PC-9 (cell line): ENCODE data around the gene PGBD5. TPM values are rescaled to one million over a fixed set of nuclear protein-coding genes. Genes with fewer than 3 reads are reported as not detected.

Source experiments
- BruUV-seq: library from RNA; stranded (reverse); fragments of 400-500 nt; replicated peaks from 2 replicates; lab custom pipeline; 2021; lab: Mats Ljungman, UMichigan
- CTCF ChIA-PET: fragments of 300-600 bp; sonication (Branson Sonifier 250); formaldehyde crosslinking; loops from one replicate; lab custom pipeline; 2022; ENCODE audit warnings: antibody characterized with exemption; lab: Charles Lee
- POLR2A ChIA-PET: fragments of 300-600 bp; sonication (Branson Sonifier 250); formaldehyde crosslinking; loops from one replicate; lab custom pipeline; 2022; ENCODE audit warnings: antibody characterized with exemption; ENCODE audit not compliant: unreplicated experiment; lab: Charles Lee
- DNase-seq, 2 experiments: peaks; one replicate each; pipeline versions ENCODE4 v3.0.0 to v3.0.0-alpha.2; 2015 to 2022; ENCODE audit warnings: mixed read lengths in 1 of 2
- H2AFZ ChIP-seq: fragments of 200-600 bp; sonication (generic); 2 replicates; pipeline ENCODE4 v1.8.1; 2017; ENCODE audit warnings: antibody characterized with exemption
- H3F3A ChIP-seq: fragments of 200-600 bp; sonication (generic); 2 replicates; pipeline ENCODE4 v1.8.1; 2017; ENCODE audit warnings: antibody characterized with exemption, mild to moderate bottlenecking, low read depth; ENCODE audit not compliant: insufficient read depth
- H3K27ac ChIP-seq: fragments of 200-600 bp; sonication (generic); 2 replicates; pipeline ENCODE4 v1.6.1; 2016; ENCODE audit warnings: mixed run types
- H3K27me3 ChIP-seq: fragments of 200-600 bp; sonication (generic); 2 replicates; pipeline ENCODE4 v1.6.1; 2016; ENCODE audit warnings: low read depth, mixed run types; ENCODE audit not compliant: insufficient read depth
- H3K36me3 ChIP-seq: fragments of 200-600 bp; sonication (generic); 2 replicates; pipeline ENCODE4 v1.6.1; 2016; ENCODE audit warnings: low read depth, mixed run types
- H3K4me1 ChIP-seq: fragments of 200-600 bp; sonication (generic); replicated peaks from 2 replicates; pipeline ENCODE4 v1.6.1; 2016; ENCODE audit warnings: mixed run types; ENCODE audit not compliant: insufficient read depth
- H3K4me2 ChIP-seq: fragments of 200-600 bp; sonication (generic); 2 replicates; pipeline ENCODE4 v1.6.1; 2017; ENCODE audit warnings: mixed run types
- H3K4me3 ChIP-seq: fragments of 200-600 bp; sonication (generic); 2 replicates; pipeline ENCODE4 v1.6.1; 2016; ENCODE audit warnings: mixed run types
- H3K79me2 ChIP-seq: fragments of 200-600 bp; sonication (generic); 2 replicates; pipeline ENCODE4 v1.6.1; 2017; ENCODE audit warnings: low read depth, mixed run types
- H3K9me2 ChIP-seq: fragments of 200-600 bp; sonication (generic); 2 replicates; pipeline ENCODE4 v1.8.1; 2017; ENCODE audit warnings: mild to moderate bottlenecking; ENCODE audit not compliant: insufficient read depth
- H3K9me3 ChIP-seq: fragments of 200-600 bp; sonication (generic); 2 replicates; pipeline ENCODE4 v1.8.1; 2016; ENCODE audit warnings: low read depth; ENCODE audit not compliant: insufficient read depth
- H4K20me1 ChIP-seq: fragments of 200-600 bp; sonication (generic); 2 replicates; pipeline ENCODE4 v1.8.1; 2017; ENCODE audit not compliant: insufficient read depth
- EZH2 ChIP-seq: fragments of 200-600 bp; sonication (generic); IDR thresholded peaks from 2 replicates; pipeline ENCODE4 v1.8.0; 2017; ENCODE audit warnings: antibody characterized with exemption, low read depth
- intact Hi-C: fragments of 100-400 bp; cut with micrococcal nuclease; formaldehyde crosslinking; loops from one replicate; pipeline ENCODE4 v1.10.0; 2022; ENCODE audit not compliant: unreplicated experiment
- total RNA-seq: library from RNA; stranded (reverse); gene quantifications from 2 replicates; pipeline ENCODE4 v1.2.3, GENCODE V29; 2021
- TF ChIP-seq, protein P1 (sequence below): fragments of 200-600 bp; sonication (generic); conservative IDR thresholded peaks from 2 replicates; pipeline ENCODE4 v1.6.1; 2017; ENCODE audit warnings: mixed run types, antibody characterized with exemption, mild to moderate bottlenecking, moderate library complexity

PGBD5 gene
- total RNA-seq, 1 experiment from 2014 or later, result not detected

DNA sequence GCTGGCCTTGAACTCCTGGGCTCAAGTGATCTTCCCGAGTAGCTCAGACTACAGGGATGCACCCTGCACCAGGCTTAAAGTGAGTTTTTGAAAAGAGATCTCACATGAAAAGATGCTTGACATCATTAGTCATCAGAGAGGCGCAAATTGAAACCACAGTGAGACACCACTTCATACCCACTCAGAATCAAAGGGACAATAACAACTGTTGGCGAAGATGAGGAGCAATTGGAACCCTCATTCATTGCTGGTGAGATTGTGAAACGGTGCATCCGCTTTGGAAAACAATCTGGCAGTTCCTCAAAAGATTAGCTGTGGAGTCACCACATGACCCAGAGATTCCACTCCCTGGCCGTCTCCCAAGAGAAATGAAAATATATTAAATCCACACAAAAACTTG, 122.3 kb downstream of the PGBD5 start:
- Histone ChIP-seq H3F3A (peaks cover 11% of the 10 kb centered on the region; the same call in 1 of the 2 replicates), H2AFZ (no peak overlapping the region), H3K9me2 (no peaks in the 10 kb centered on the region), H4K20me1 (no peaks in the 10 kb centered on the region), H3K4me3 (no peak overlapping the region), H3K36me3 (no peaks in the 10 kb centered on the region), H3K9me3 (no peaks in the 10 kb centered on the region), H3K79me2 (no peaks in the 10 kb centered on the region), H3K27me3 (no peaks in the 10 kb centered on the region), H3K27ac (no peak overlapping the region), H3K4me1 (peaks cover 20% of the 10 kb centered on the region), H3K4me2 (no peak overlapping the region)
- POLR2A ChIA-PET, result no interaction called here
- DNase-seq, result no peak
- BruUV-seq, result no TSS peak
- CTCF ChIA-PET, result no interaction called here
- no peak for TF ChIP-seq EZH2
- TF ChIP-seq, protein P1, sequence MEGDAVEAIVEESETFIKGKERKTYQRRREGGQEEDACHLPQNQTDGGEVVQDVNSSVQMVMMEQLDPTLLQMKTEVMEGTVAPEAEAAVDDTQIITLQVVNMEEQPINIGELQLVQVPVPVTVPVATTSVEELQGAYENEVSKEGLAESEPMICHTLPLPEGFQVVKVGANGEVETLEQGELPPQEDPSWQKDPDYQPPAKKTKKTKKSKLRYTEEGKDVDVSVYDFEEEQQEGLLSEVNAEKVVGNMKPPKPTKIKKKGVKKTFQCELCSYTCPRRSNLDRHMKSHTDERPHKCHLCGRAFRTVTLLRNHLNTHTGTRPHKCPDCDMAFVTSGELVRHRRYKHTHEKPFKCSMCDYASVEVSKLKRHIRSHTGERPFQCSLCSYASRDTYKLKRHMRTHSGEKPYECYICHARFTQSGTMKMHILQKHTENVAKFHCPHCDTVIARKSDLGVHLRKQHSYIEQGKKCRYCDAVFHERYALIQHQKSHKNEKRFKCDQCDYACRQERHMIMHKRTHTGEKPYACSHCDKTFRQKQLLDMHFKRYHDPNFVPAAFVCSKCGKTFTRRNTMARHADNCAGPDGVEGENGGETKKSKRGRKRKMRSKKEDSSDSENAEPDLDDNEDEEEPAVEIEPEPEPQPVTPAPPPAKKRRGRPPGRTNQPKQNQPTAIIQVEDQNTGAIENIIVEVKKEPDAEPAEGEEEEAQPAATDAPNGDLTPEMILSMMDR, result no peak
- intact Hi-C loops, result no loop called here

DNA sequence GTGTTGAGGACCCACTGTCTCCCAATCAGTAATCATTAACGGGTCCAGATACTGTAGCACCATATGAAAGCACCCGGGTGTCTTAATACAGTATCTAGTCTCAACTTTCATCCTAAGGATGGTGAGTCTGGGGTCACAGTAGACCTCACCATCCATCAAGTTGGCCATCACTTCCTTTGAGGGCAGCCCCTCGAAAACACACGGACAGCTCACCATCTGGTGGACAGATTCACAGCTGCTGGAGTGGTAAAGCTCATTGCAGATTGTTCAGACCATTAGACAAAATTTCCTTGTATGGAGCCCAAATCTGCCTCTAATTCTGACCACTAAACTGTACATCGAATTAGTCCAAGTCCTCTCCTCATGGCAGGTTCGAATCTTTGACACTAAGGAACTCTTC, 123.1 kb downstream of the PGBD5 start:
- H3K4me1 ChIP-seq, result peaks cover 15% of the 10 kb centered on the region
- no peaks in the 10 kb centered on the region for H4K20me1 ChIP-seq
- no TSS peak for BruUV-seq
- POLR2A ChIA-PET, result no interaction called here
- H3K27ac ChIP-seq, result no peak overlapping the region
- no peaks in the 10 kb centered on the region for H3K27me3 ChIP-seq
- no peaks in the 10 kb centered on the region for H3K9me3 ChIP-seq
- peaks cover 11% of the 10 kb centered on the region; the same call in 1 of the 2 replicates for H3F3A ChIP-seq
- no peak overlapping the region for H3K4me3 ChIP-seq
- no peaks in the 10 kb centered on the region for H3K79me2 ChIP-seq
- no peak for DNase-seq
- CTCF ChIA-PET, result no interaction called here
- H3K4me2 ChIP-seq, result no peak overlapping the region
- intact Hi-C loops, result no loop called here
- H3K36me3 ChIP-seq, result no peaks in the 10 kb centered on the region
- TF ChIP-seq, protein P1, result no peak
- no peak for TF ChIP-seq EZH2
- H2AFZ ChIP-seq, result no peak overlapping the region
- no peaks in the 10 kb centered on the region for H3K9me2 ChIP-seq

DNA sequence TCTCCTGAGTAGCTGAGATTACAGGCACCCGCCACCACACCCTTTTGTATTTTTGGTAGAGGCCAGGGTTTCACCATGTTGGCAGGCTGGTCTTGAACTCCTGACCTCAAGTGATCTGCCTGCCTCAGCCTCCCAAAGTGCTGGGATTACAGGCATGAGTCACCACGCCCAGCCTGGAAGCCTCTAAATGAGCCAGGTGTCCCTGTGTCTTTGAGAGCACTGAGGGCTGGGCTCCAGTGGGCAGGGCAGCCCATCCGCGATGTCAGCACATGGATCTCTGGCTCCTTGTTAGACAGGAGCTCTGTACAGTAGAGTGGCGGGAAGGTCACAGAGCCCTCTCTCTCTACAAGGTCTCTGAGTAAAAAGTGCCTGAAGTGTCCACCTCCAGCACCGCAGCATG, 124.3 kb downstream of the PGBD5 start:
- intact Hi-C loops, result no loop called here
- H3K27me3 ChIP-seq, result no peaks in the 10 kb centered on the region
- H4K20me1 ChIP-seq, result no peaks in the 10 kb centered on the region
- no peaks in the 10 kb centered on the region for H3K36me3 ChIP-seq
- no peak overlapping the region for H2AFZ ChIP-seq
- no TSS peak for BruUV-seq
- no peaks in the 10 kb centered on the region for H3K9me3 ChIP-seq
- no peaks in the 10 kb centered on the region for H3K79me2 ChIP-seq
- H3K4me1 ChIP-seq, result peaks cover 4% of the 10 kb centered on the region
- H3K4me3 ChIP-seq, result no peak overlapping the region
- H3K4me2 ChIP-seq, result no peak overlapping the region
- TF ChIP-seq, protein P1, result no peak
- no peak for TF ChIP-seq EZH2
- no peak for DNase-seq
- 0 out of 2 replicates have a peak, but pooled peaks cover 3% of the 10 kb centered on the region for H3F3A ChIP-seq
- no peak overlapping the region for H3K27ac ChIP-seq
- H3K9me2 ChIP-seq, result no peaks in the 10 kb centered on the region
- ChIA-PET CTCF (no interaction called here), POLR2A (no interaction called here)
